OCI-LY1 (cell line): ENCODE data around the gene PKDCC.

Experiments used
- H2AFZ ChIP-seq: fragments of 200-600 bp; sonication (generic), shearing (Covaris generic); 2 replicates; pipeline ENCODE4 v1.6.0; 2014; ENCODE audit warnings: antibody characterized with exemption, mild to moderate bottlenecking, low read length
- H3F3A ChIP-seq: fragments of 200-600 bp; sonication (generic), shearing (Covaris generic); 2 replicates; pipeline ENCODE4 v1.6.0; 2014; ENCODE audit warnings: mild to moderate bottlenecking, antibody characterized with exemption, low read length, moderate library complexity; ENCODE audit not compliant: insufficient read depth
- H3K27ac ChIP-seq: fragments of 200-600 bp; sonication (generic); 2 replicates; pipeline ENCODE4 v1.5.1; 2014; ENCODE audit warnings: low read length, mixed run types, mild to moderate bottlenecking, low read depth; ENCODE audit not compliant: poor library complexity, severe bottlenecking
- H3K27me3 ChIP-seq: fragments of 200-600 bp; sonication (generic); 2 replicates; pipeline ENCODE4 v1.6.0; 2014; ENCODE audit warnings: antibody characterized with exemption, mild to moderate bottlenecking, low read length, moderate library complexity; ENCODE audit not compliant: insufficient read depth
- H3K36me3 ChIP-seq: fragments of 200-600 bp; sonication (generic); 2 replicates; pipeline ENCODE4 v1.6.1; 2014; ENCODE audit warnings: mild to moderate bottlenecking, antibody characterized with exemption, low read length, moderate library complexity, mixed read lengths; ENCODE audit not compliant: insufficient read depth
- H3K4me1 ChIP-seq: fragments of 200-600 bp; sonication (generic); 2 replicates; pipeline ENCODE4 v1.5.1; 2014; ENCODE audit warnings: mild to moderate bottlenecking, low read length, moderate library complexity; ENCODE audit not compliant: insufficient read depth, severe bottlenecking
- H3K4me2 ChIP-seq: fragments of 200-600 bp; sonication (generic), shearing (Covaris generic); 2 replicates; pipeline ENCODE4 v1.6.1; 2014; ENCODE audit warnings: low read length
- H3K4me3 ChIP-seq: fragments of 200-600 bp; sonication (generic); 2 replicates; pipeline ENCODE4 v1.5.1; 2014; ENCODE audit warnings: low read length, low read depth, mild to moderate bottlenecking, mixed read lengths; ENCODE audit not compliant: poor library complexity, severe bottlenecking
- H3K79me2 ChIP-seq: fragments of 200-600 bp; shearing (Covaris generic); 2 replicates; pipeline ENCODE4 v1.6.1; 2016; ENCODE audit warnings: mixed run types, low read length, mixed read lengths; ENCODE audit not compliant: insufficient read depth
- H3K9ac ChIP-seq: fragments of 200-600 bp; sonication (generic), shearing (Covaris generic); 2 replicates; pipeline ENCODE4 v1.6.1; 2014; ENCODE audit warnings: mild to moderate bottlenecking, low read length, mixed read lengths
- H3K9me2 ChIP-seq: fragments of 200-600 bp; sonication (generic), shearing (Covaris generic); 2 replicates; pipeline ENCODE4 v1.6.1; 2014; ENCODE audit warnings: low read depth, mild to moderate bottlenecking, low read length, mixed read lengths
- H3K9me3 ChIP-seq: fragments of 200-600 bp; shearing (Covaris generic); 2 replicates; pipeline ENCODE4 v1.6.1; 2014; ENCODE audit warnings: low read length, mixed read lengths
- H4K20me1 ChIP-seq: fragments of 200-600 bp; sonication (generic), shearing (Covaris generic); 2 replicates; pipeline ENCODE4 v1.6.0; 2016; ENCODE audit warnings: mild to moderate bottlenecking, low read length; ENCODE audit not compliant: insufficient read depth
- EZH2 ChIP-seq: fragments of 200-600 bp; sonication (generic), shearing (Covaris generic); IDR thresholded peaks from 2 replicates; pipeline ENCODE4 v1.8.0; 2017; ENCODE audit warnings: borderline replicate concordance, mixed run types, mild to moderate bottlenecking, antibody characterized with exemption, low read length, moderate library complexity, mixed read lengths
- TF ChIP-seq, protein P1 (sequence below): fragments of 200-600 bp; sonication (generic), shearing (Covaris generic); IDR thresholded peaks from 2 replicates; pipeline ENCODE4 v1.5.1; 2017; ENCODE audit warnings: mild to moderate bottlenecking, antibody characterized with exemption, low read length, moderate library complexity, mixed read lengths

Gene PKDCC

DNA sequence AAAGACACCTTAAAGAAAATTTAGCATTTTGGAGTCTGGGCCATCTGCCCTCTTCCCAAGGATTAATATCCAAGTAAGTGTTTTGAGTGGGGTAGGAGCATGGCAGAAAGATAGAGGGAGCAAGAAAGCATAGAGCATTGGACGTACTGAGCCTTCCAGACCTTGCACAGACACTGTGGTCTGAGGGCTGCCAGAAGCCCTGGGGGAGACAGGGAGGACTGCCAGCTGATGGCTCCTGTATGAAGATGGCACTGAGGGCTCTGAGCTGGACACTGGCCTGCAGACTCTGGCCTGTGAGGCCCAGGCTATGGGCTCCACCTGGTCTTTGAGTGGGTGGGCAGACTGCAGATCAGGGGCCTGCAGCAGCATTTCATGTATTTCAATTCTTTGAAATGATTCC lies 2.9 kb upstream of the PKDCC start:
- no peak overlapping the region for H3K4me3 ChIP-seq
- H3F3A ChIP-seq: no peaks in the 10 kb centered on the region
- TF ChIP-seq, protein P1, sequence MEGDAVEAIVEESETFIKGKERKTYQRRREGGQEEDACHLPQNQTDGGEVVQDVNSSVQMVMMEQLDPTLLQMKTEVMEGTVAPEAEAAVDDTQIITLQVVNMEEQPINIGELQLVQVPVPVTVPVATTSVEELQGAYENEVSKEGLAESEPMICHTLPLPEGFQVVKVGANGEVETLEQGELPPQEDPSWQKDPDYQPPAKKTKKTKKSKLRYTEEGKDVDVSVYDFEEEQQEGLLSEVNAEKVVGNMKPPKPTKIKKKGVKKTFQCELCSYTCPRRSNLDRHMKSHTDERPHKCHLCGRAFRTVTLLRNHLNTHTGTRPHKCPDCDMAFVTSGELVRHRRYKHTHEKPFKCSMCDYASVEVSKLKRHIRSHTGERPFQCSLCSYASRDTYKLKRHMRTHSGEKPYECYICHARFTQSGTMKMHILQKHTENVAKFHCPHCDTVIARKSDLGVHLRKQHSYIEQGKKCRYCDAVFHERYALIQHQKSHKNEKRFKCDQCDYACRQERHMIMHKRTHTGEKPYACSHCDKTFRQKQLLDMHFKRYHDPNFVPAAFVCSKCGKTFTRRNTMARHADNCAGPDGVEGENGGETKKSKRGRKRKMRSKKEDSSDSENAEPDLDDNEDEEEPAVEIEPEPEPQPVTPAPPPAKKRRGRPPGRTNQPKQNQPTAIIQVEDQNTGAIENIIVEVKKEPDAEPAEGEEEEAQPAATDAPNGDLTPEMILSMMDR: no peak
- no peak for TF ChIP-seq EZH2
- H3K4me2 ChIP-seq: no peak overlapping the region
- H3K27ac ChIP-seq: no peak overlapping the region
- H4K20me1 ChIP-seq: no peaks in the 10 kb centered on the region
- H3K27me3 ChIP-seq: no peaks in the 10 kb centered on the region
- no peaks in the 10 kb centered on the region for H3K4me1 ChIP-seq
- H3K9ac ChIP-seq: no peak overlapping the region
- H2AFZ ChIP-seq: no peak overlapping the region
- no peaks in the 10 kb centered on the region for H3K36me3 ChIP-seq
- no peaks in the 10 kb centered on the region for H3K9me3 ChIP-seq
- H3K9me2 ChIP-seq: no peaks in the 10 kb centered on the region
- H3K79me2 ChIP-seq: no peaks in the 10 kb centered on the region

GRCh38 chr2:42045352-42045751 lies 2.5 kb upstream of the PKDCC start:
- H3K9me3 ChIP-seq: no peaks in the 10 kb centered on the region
- TF ChIP-seq EZH2: no peak
- TF ChIP-seq, protein P1: no peak
- H3K79me2 ChIP-seq: no peaks in the 10 kb centered on the region
- H3K36me3 ChIP-seq: no peaks in the 10 kb centered on the region
- H3K27ac ChIP-seq: no peak overlapping the region
- H3K4me3 ChIP-seq: no peak overlapping the region
- no peak overlapping the region for H2AFZ ChIP-seq
- no peak overlapping the region for H3K9ac ChIP-seq
- H3K4me2 ChIP-seq: no peak overlapping the region
- H3K9me2 ChIP-seq: no peaks in the 10 kb centered on the region
- no peaks in the 10 kb centered on the region for H3F3A ChIP-seq
- H3K27me3 ChIP-seq: no peaks in the 10 kb centered on the region
- no peaks in the 10 kb centered on the region for H4K20me1 ChIP-seq
- H3K4me1 ChIP-seq: no peaks in the 10 kb centered on the region

DNA sequence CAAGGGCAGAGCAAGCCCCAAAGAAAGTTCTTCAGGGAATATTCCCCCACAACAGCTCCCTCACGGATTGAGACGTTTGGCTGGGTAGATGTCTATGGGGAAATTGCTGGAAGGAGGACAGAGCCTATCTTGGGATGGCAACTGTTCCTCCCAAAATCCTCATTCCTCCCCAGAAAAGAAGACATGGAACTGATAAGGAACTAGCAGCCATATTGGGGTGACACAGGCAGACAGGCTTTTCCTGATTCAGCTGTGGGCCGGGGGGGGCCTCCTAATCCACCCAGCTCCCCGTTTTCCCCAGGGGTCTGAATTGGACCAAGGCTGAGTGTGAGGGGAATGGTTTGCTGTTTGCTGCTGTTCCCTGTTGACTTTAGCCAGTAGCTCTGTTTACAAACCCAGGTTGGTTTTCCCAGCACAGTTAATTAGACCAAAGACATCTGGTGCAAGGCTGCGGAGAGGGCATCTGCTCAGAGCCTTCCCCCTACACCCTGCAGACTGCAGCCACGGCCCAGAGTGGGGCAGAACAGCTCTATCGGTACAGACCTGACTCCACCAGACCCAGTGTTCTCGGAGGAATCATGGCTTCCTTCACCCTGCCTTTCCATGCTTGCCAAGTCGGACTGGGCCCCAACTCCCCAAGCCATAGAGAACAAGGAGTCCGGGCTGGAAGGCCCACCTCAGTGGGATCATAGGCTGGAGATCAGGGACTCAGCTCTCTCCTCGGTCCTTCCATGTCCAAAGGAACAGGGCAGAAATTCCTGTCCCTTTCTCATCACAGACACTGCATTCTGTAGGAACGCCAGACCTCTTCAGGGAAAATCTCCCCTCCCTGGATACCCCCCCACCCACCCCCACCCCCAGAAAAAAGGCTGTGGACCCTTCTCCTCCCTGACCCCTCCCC lies 1.7 kb upstream of the PKDCC start:
- H3K27ac ChIP-seq: no peak overlapping the region
- H3F3A ChIP-seq: no peaks in the 10 kb centered on the region
- no peaks in the 10 kb centered on the region for H3K27me3 ChIP-seq
- no peak overlapping the region for H3K4me3 ChIP-seq
- TF ChIP-seq, protein P1: no peak
- TF ChIP-seq EZH2: no peak
- no peaks in the 10 kb centered on the region for H3K9me3 ChIP-seq
- H3K4me2 ChIP-seq: no peak overlapping the region
- H3K36me3 ChIP-seq: no peaks in the 10 kb centered on the region
- no peaks in the 10 kb centered on the region for H3K9me2 ChIP-seq
- no peak overlapping the region for H3K9ac ChIP-seq
- no peaks in the 10 kb centered on the region for H4K20me1 ChIP-seq
- no peaks in the 10 kb centered on the region for H3K79me2 ChIP-seq
- no peak overlapping the region for H2AFZ ChIP-seq
- no peaks in the 10 kb centered on the region for H3K4me1 ChIP-seq
